GM23248 (cell line): ENCODE measurements around the gene MYH9.

ENCODE experiments used
- EZH2 ChIP-seq: fragments of 200-600 bp; sonication (generic); IDR thresholded peaks from 2 replicates; pipeline ENCODE4 v1.6.1; 2018; ENCODE audit warnings: antibody characterized with exemption, mild to moderate bottlenecking; ENCODE audit not compliant: insufficient read depth, poor library complexity, severe bottlenecking
- EZH2phosphoT487 ChIP-seq: fragments of 200-600 bp; sonication (generic); IDR thresholded peaks from 2 replicates; pipeline ENCODE4 v1.6.1; 2018; ENCODE audit warnings: antibody characterized with exemption, moderate library complexity, mild to moderate bottlenecking, low read depth; ENCODE audit not compliant: insufficient read depth

DNA sequence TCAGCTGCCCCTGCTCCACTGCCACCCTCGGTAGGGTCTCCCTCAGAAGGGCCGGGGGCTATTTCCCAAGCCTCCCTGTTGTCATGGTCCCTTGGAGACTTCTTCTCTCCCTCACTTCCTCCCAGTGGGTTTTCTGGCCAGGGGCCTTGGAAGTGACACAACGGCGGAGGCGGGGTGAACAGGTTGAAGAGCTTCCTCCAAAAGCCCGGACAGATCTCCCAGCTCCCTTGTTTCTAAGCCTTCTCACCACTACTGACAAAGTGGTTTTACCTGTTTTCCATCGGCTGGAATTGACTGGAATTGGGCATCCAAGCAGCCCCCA, 14.5 kb downstream of the MYH9 start:
- TF ChIP-seq EZH2phosphoT487 = no peak
- TF ChIP-seq EZH2 = no peak
